Measurements from ENCODE around the gene EPHB2.

GRCh38 chr1:22697980-22698379 lies 12.7 kb upstream of the EPHB2 start:
- no peak for TF ChIP-seq CTCF (IDR thresholded peaks at IDR 0.05)
- TF ChIP-seq POLR2A (IDR thresholded peaks at IDR 0.05), result no peak
- TF ChIP-seq EP300 (IDR thresholded peaks at IDR 0.05), result no peak
